LNCAP (cell line): ENCODE data around the gene SNX5.

Experiments used
- CTCF ChIP-seq: fragments of 450-650 bp; IDR thresholded peaks from 2 replicates; pipeline ENCODE4 v1.5.1; 2017; ENCODE audit warnings: mild to moderate bottlenecking

SNX5 gene

GRCh38 chr20:17916433-17916891 is 52.1 kb downstream of the SNX5 start:
- TF ChIP-seq CTCF: no peak

DNA sequence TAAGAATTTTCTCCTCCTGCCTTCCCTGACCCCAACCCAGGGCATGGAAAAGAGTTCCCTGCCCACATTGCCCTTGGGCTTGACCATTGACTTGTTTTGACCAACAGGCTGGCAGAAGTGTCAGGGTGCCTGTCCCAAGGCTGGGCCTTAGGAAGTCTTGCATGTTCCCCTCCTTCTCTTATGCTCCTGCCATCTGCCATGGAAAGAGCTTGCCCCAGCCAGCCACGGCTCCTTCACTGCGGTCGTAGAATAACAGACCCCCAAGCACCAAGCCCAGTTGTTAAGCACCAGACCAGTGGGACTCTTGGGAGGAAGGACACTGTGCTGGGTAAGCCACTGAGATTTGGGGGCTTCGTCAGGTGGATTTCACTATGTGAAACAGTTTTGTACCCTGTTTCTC is 53.6 kb downstream of the SNX5 start:
- TF ChIP-seq CTCF: no peak

- TF ChIP-seq CTCF: no peak
Observed at GRCh38 chr20:17912916-17913315, 55.7 kb downstream of the SNX5 start.

DNA sequence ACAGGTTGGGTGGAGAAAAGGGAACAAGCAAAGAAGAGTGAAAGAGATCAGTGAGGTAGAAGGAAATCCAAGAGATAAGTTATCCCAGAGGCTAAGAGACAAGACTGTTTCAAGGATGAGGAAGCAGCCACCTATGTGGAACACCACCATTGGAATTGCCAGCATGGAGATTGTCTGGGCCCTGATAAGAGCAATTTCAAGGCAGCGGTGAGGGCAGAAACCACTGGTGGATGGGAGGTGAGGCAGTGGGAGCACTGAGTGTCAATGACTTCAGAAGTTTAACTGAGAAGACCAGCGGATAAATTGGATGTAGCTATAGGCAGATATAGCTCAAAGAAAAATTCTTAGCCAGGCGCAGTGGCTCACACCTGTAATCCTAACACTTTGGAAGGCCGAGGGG is 56.7 kb downstream of the SNX5 start:
- no peak for TF ChIP-seq CTCF

- TF ChIP-seq CTCF: no peak
Observed at GRCh38 chr20:17910828-17911294, 57.7 kb downstream of the SNX5 start.

GRCh38 chr20:17909869-17910321 is 58.7 kb downstream of the SNX5 start:
- no peak for TF ChIP-seq CTCF

DNA sequence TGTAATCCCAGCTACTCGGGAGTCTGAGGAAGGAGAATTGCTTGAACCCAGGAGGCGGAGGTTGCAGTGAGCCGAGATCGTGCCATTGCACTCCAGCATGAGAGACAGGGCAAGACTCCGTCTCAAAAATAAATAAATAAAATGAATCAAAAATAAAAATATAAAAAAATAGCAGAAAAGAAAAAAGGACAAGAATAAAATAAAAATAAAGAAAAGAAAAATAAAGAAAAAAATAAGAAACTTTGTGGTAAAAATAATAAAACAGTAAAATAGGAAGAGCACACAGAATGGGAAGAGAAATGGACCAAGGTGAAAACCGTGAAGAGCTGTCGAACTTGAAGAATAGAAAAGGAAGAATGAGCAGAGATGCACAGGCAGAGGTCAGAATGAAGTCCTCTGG is 63.0 kb downstream of the SNX5 start:
- no peak for TF ChIP-seq CTCF

- no peak for TF ChIP-seq CTCF
Observed at GRCh38 chr20:17904027-17904426, 64.6 kb downstream of the SNX5 start.
